Astrocyte (in vitro differentiated cells and primary cell): ENCODE measurements around the gene PDLIM5.

Experiments
- EZH2 ChIP-seq: IDR thresholded peaks from 2 replicates; pipeline ENCODE4 v1.6.1; 2012; ENCODE audit warnings: mild to moderate bottlenecking, low read length, inconsistent platforms; ENCODE audit not compliant: insufficient read depth
- TF ChIP-seq, protein P1 (sequence below): IDR thresholded peaks from 2 replicates; pipeline ENCODE4 v1.5.1; 2011; ENCODE audit warnings: low read depth, mild to moderate bottlenecking, inconsistent platforms, low read length, moderate library complexity; ENCODE audit not compliant: insufficient read depth

DNA sequence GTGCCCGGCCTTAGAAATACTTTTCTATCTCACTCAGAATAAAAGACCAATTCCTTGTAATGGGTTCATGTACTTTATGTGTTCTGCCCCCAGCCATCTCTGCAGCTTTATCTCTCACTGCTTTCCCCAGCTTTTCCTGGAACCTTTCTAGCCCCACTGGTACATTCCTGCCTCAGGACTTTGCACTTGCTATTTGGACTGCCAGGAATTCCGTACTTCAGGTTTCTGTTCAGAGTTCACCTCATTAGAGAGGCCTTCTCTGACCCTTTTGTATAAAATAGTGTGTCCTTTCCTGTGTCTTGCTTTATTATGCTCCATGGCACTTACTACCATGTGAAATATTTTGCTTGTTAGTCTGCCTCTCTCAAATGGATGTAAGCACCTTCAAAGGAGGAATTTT lies 112.5 kb downstream of the PDLIM5 start:
- TF ChIP-seq, protein P1, sequence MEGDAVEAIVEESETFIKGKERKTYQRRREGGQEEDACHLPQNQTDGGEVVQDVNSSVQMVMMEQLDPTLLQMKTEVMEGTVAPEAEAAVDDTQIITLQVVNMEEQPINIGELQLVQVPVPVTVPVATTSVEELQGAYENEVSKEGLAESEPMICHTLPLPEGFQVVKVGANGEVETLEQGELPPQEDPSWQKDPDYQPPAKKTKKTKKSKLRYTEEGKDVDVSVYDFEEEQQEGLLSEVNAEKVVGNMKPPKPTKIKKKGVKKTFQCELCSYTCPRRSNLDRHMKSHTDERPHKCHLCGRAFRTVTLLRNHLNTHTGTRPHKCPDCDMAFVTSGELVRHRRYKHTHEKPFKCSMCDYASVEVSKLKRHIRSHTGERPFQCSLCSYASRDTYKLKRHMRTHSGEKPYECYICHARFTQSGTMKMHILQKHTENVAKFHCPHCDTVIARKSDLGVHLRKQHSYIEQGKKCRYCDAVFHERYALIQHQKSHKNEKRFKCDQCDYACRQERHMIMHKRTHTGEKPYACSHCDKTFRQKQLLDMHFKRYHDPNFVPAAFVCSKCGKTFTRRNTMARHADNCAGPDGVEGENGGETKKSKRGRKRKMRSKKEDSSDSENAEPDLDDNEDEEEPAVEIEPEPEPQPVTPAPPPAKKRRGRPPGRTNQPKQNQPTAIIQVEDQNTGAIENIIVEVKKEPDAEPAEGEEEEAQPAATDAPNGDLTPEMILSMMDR: no peak
- TF ChIP-seq EZH2: no peak
